ENCODE results near the gene CNTN6.

GRCh38 chr3:1292571-1293071, 199.8 kb downstream of the CNTN6 start:
- TF ChIP-seq, protein P1, sequence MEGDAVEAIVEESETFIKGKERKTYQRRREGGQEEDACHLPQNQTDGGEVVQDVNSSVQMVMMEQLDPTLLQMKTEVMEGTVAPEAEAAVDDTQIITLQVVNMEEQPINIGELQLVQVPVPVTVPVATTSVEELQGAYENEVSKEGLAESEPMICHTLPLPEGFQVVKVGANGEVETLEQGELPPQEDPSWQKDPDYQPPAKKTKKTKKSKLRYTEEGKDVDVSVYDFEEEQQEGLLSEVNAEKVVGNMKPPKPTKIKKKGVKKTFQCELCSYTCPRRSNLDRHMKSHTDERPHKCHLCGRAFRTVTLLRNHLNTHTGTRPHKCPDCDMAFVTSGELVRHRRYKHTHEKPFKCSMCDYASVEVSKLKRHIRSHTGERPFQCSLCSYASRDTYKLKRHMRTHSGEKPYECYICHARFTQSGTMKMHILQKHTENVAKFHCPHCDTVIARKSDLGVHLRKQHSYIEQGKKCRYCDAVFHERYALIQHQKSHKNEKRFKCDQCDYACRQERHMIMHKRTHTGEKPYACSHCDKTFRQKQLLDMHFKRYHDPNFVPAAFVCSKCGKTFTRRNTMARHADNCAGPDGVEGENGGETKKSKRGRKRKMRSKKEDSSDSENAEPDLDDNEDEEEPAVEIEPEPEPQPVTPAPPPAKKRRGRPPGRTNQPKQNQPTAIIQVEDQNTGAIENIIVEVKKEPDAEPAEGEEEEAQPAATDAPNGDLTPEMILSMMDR (IDR thresholded peaks at IDR 0.05 in 4 of 5, conservative IDR thresholded peaks at IDR 0.05 in 1 of 5): no peak
- TF ChIP-seq POLR2A (IDR thresholded peaks at IDR 0.05): no peak

Measured in gastrocnemius medialis (tissue), 4 donors.